Endothelial cell of umbilical vein (primary cell): ENCODE results near the gene SP140. TPM values are rescaled to one million over a fixed set of nuclear protein-coding genes. Genes with fewer than 3 reads are reported as not detected.

Experiments used
- BruUV-seq: library from RNA; stranded (reverse); fragments of 400-500 nt; replicated peaks from 2 replicates; lab custom pipeline; 2021; lab: Mats Ljungman, UMichigan
- CTCF ChIA-PET: fragments of 300-600, 350-600 bp; sonication (Branson Sonifier 250); formaldehyde crosslinking; loops from one replicate; lab custom pipeline; 2021; ENCODE audit warnings: antibody characterized with exemption, inconsistent platforms; lab: Charles Lee
- POLR2A ChIA-PET: fragments of 300-600, 350-600 bp; sonication (Branson Sonifier 250); formaldehyde crosslinking; loops from one replicate; lab custom pipeline; 2021; ENCODE audit warnings: antibody characterized with exemption, inconsistent platforms; lab: Charles Lee
- DNase-seq: peaks from one replicate; pipeline ENCODE4 v3.0.0-alpha.2; 2011; ENCODE audit warnings: low read depth, low spot score
- FAIRE-seq: peaks from 2 replicates; lab custom pipeline; 2011; peaks lifted over from hg19 to GRCh38; lab: Jason Lieb, UNC
- H2AFZ ChIP-seq: 2 replicates; pipeline ENCODE4 v1.6.0; 2012; ENCODE audit warnings: low read depth, low read length, control low read depth, inconsistent platforms
- H3K27ac ChIP-seq: 2 replicates; pipeline ENCODE4 v1.5.1; 2011; ENCODE audit warnings: low read depth, mild to moderate bottlenecking, control low read depth, low read length, moderate library complexity; ENCODE audit not compliant: insufficient read depth
- H3K27me3 ChIP-seq, 2 experiments: 2 replicates each; pipeline versions ENCODE4 v1.6.0 to v1.6.1; 2011; ENCODE audit warnings: low read length in 2 of 2, mixed read lengths in 1 of 2; ENCODE audit not compliant: control insufficient read depth in 2 of 2, insufficient read depth in 2 of 2
- H3K36me3 ChIP-seq, 2 experiments: 2 replicates in 1 of 2; 3 replicates in 1 of 2; pipeline ENCODE4 v1.5.1; 2011; ENCODE audit warnings: low read length in 2 of 2, mild to moderate bottlenecking in 1 of 2, moderate library complexity in 1 of 2; ENCODE audit not compliant: control insufficient read depth in 2 of 2, insufficient read depth in 2 of 2; ENCODE audit errors: extremely low read depth in 1 of 2
- H3K4me1 ChIP-seq: 3 replicates; pipeline ENCODE4 v1.5.1; 2011; ENCODE audit warnings: mild to moderate bottlenecking, low read length; ENCODE audit not compliant: control insufficient read depth, insufficient read depth; ENCODE audit errors: extremely low read depth
- H3K4me2 ChIP-seq: 2 replicates; pipeline ENCODE4 v1.6.1; 2011; ENCODE audit warnings: low read length, control low read depth, mixed read lengths; ENCODE audit not compliant: insufficient read depth
- H3K4me3 ChIP-seq, 3 experiments: fragments of 200-600 bp in 1 of 3; sonication (generic), shearing (Covaris generic) in 1 of 3; replicated peaks in 1 of 3; 2 replicates each; pipeline ENCODE4 v1.5.1; 2011 to 2016; ENCODE audit warnings: control low read depth in 3 of 3, low read length in 3 of 3, mild to moderate bottlenecking in 2 of 3, inconsistent platforms in 1 of 3, low read depth in 1 of 3, moderate library complexity in 1 of 3; ENCODE audit not compliant: insufficient read depth in 1 of 3
- H3K79me2 ChIP-seq: 2 replicates; pipeline ENCODE4 v1.6.0; 2012; ENCODE audit warnings: low read length, inconsistent platforms; ENCODE audit not compliant: control insufficient read depth, insufficient read depth
- H3K9ac ChIP-seq: replicated peaks from 2 replicates; pipeline ENCODE3; 2011; ENCODE audit warnings: low read length, control low read depth; ENCODE audit not compliant: insufficient read depth; ENCODE audit errors: extremely low read depth
- H3K9me1 ChIP-seq: replicated peaks from 3 replicates; pipeline ENCODE4 v1.6.0; 2011; ENCODE audit warnings: mild to moderate bottlenecking, low read length; ENCODE audit not compliant: control insufficient read depth, insufficient read depth; ENCODE audit errors: extremely low read depth
- H3K9me3 ChIP-seq: replicated peaks from 2 replicates; pipeline ENCODE4 v1.5.1; 2012; ENCODE audit warnings: low read length, inconsistent platforms; ENCODE audit not compliant: control insufficient read depth, insufficient read depth
- H4K20me1 ChIP-seq: replicated peaks from 2 replicates; pipeline ENCODE3; 2011; ENCODE audit warnings: mild to moderate bottlenecking, low read length; ENCODE audit not compliant: control insufficient read depth, insufficient read depth; ENCODE audit errors: extremely low read depth
- CTCF ChIP-seq, 2 donors: IDR thresholded peaks; 1 replicate in 1 of 2; 2 replicates in 1 of 2; pipeline ENCODE4 v1.5.1; 2011; ENCODE audit warnings: low read length in 2 of 2, mild to moderate bottlenecking in 2 of 2, moderate library complexity in 2 of 2, control low read depth in 1 of 2, inconsistent platforms in 1 of 2, low read depth in 1 of 2; ENCODE audit not compliant: insufficient read depth in 1 of 2; ENCODE audit errors: extremely low read depth in 1 of 2
- EZH2 ChIP-seq: IDR thresholded peaks from 2 replicates; pipeline ENCODE4 v1.6.1; 2012; ENCODE audit warnings: borderline replicate concordance, low read depth, mild to moderate bottlenecking, moderate library complexity, low read length, inconsistent platforms; ENCODE audit not compliant: severe bottlenecking
- FOS ChIP-seq: IDR thresholded peaks from 2 replicates; pipeline ENCODE4 v1.6.1; 2011; ENCODE audit warnings: mild to moderate bottlenecking, low read length, moderate library complexity, borderline replicate concordance; ENCODE audit not compliant: insufficient read depth
- GATA2 ChIP-seq: IDR thresholded peaks from 2 replicates; pipeline ENCODE4 v1.7.0; 2011; ENCODE audit warnings: low read depth, mild to moderate bottlenecking, moderate library complexity, mixed read lengths, low read length; ENCODE audit not compliant: insufficient read length, insufficient read depth
- JUN ChIP-seq: IDR thresholded peaks from 2 replicates; pipeline ENCODE4 v1.6.1; 2011; ENCODE audit warnings: borderline replicate concordance, low read depth; ENCODE audit not compliant: insufficient read length, insufficient read depth
- MAX ChIP-seq: IDR thresholded peaks from 2 replicates; pipeline ENCODE4 v1.6.1; 2011; ENCODE audit not compliant: insufficient read depth, insufficient read length
- MYC ChIP-seq: IDR thresholded peaks from one replicate; pipeline ENCODE4 v1.6.1; 2011; ENCODE audit warnings: mild to moderate bottlenecking, low read depth, low read length
- POLR2A ChIP-seq: IDR thresholded peaks from 2 replicates; pipeline ENCODE4 v1.6.1; 2012; ENCODE audit warnings: low read depth, mild to moderate bottlenecking, control low read depth, low read length
- POLR2AphosphoS5 ChIP-seq: IDR thresholded peaks from 2 replicates; pipeline ENCODE4 v1.6.1; 2012; ENCODE audit warnings: low read depth, mild to moderate bottlenecking, control low read depth, low read length, moderate library complexity; ENCODE audit not compliant: insufficient read depth
- dilution Hi-C: fragments of 300-500 bp; cut with MboI; formaldehyde crosslinking; loops from one replicate; pipeline ENCODE4 v1.15.0; 2019; ENCODE audit warnings: low sequenced_read_pairs; ENCODE audit not compliant: extremely low pct_ligation_motif_present
- intact Hi-C: fragments of 100-400 bp; cut with micrococcal nuclease; formaldehyde crosslinking; loops from one replicate; pipeline ENCODE4 v1.10.0; 2022
- polyA plus RNA-seq, 4 experiments: library from polyadenylated mRNA; depleted of rRNA in 3 of 4; stranded (reverse) in 3 of 4; unstranded in 1 of 4; fragments of >200 nt; gene quantifications; 2 replicates each; pipeline versions ENCODE4 v1.2.1 to v1.2.3, GENCODE V29; 2011 to 2012; ENCODE audit warnings: missing spikeins in 1 of 4
- total RNA-seq: library from RNA; stranded (reverse); gene quantifications from 2 replicates; pipeline ENCODE4 v1.2.3, GENCODE V29; 2021

SP140 gene
- total and polyA plus RNA-seq, 2 donors (not counting 3 experiments of a cell fraction or from before 2014, with no cell fraction given), result not detected

DNA sequence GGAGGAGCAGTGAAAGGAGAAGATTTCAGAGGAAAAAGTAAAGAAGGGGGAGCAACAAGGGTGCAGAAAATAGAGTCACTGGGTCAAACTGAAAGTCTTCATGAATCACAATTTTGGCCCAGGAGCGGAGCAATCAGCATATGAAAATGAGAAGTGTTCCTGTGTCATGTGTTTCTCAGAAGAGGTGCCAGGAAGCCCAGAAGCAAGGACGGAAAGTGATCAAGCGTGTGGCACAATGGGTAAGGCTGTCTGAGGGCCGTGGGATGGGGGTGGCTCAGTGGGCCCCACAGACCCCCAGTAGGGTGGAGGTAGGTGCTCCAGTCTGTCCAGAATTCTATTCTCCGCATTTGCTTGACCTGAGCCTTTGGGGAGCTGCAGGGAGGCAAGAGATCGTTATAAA, 44.2 kb downstream of the SP140 start:
- Histone ChIP-seq H3K9me1 (no peaks in the 10 kb centered on the region), H3K79me2 (no peaks in the 10 kb centered on the region), H4K20me1 (no peaks in the 10 kb centered on the region), H3K27me3 (no peaks in the 10 kb centered on the region), H3K4me1 (no peaks in the 10 kb centered on the region), H3K4me3 (no peak overlapping the region), H2AFZ (no peak overlapping the region), H3K4me2 (no peak overlapping the region), H3K9me3 (no peaks in the 10 kb centered on the region), H3K9ac (no peak overlapping the region), H3K36me3 (no peaks in the 10 kb centered on the region), H3K27ac (no peak overlapping the region)
- dilution Hi-C loops (no loop called here), intact Hi-C loops (no loop called here)
- POLR2A ChIA-PET, result no interaction called here
- DNase-seq, result no peak
- CTCF ChIA-PET, result no interaction called here
- no TSS peak for BruUV-seq
- no peak for FAIRE-seq
- TF ChIP-seq JUN (no peak), FOS (no peak), MAX (no peak), POLR2A (no peak), POLR2AphosphoS5 (no peak), EZH2 (no peak), GATA2 (no peak), MYC (no peak)

GRCh38 chr2:230282936-230283335, 57.4 kb downstream of the SP140 start:
- Histone ChIP-seq H3K79me2 (no peaks in the 10 kb centered on the region), H2AFZ (no peak overlapping the region), H3K4me2 (no peak overlapping the region), H3K9me3 (no peaks in the 10 kb centered on the region), H3K9ac (no peak overlapping the region), H3K9me1 (no peaks in the 10 kb centered on the region), H3K36me3 (no peaks in the 10 kb centered on the region), H3K27ac (no peak overlapping the region), H3K27me3 (peaks cover 2 to 8% of the 10 kb centered on the region in 2 experiments), H4K20me1 (no peaks in the 10 kb centered on the region), H3K4me1 (no peaks in the 10 kb centered on the region), H3K4me3 (no peak overlapping the region)
- intact Hi-C loops (no loop called here), dilution Hi-C loops (no loop called here)
- TF ChIP-seq MYC (no peak), JUN (no peak), POLR2AphosphoS5 (no peak), EZH2 (no peak), CTCF (IDR thresholded peaks at IDR 0.05; ENCODE audit: extremely low read depth in 1 of 2, insufficient read depth in 1 of 2, low read depth in 1 of 2, low read length in 2 of 2) (no peak), GATA2 (no peak), MAX (no peak), FOS (no peak), POLR2A (no peak)
- CTCF ChIA-PET, result no interaction called here
- no peak for DNase-seq
- no peak for FAIRE-seq
- POLR2A ChIA-PET, result no interaction called here
- no TSS peak for BruUV-seq
